Measurements from ENCODE around the gene LCN10. TPM values are rescaled to one million over a fixed set of nuclear protein-coding genes. Genes with fewer than 3 reads are reported as not detected.
A peak's percentile ranks its signal among the peaks of the same experiment; 100 is the strongest.
"Not testable (repeated sequence)": the region's sequence is repeated elsewhere in the genome, so short reads cannot be mapped to it uniquely, and the experiment has no call there.

The LCN10 gene
- total RNA-seq, 1 donor from 2014 or later = not detected

GRCh38 chr9:136787690-136788400, 45.1 kb upstream of the LCN10 start:
- peak; percentile 96 for TF ChIP-seq CTCF (IDR thresholded peaks at IDR 0.05)
- Mint-ChIP-seq H3K36me3 (ENCODE audit: low read depth) (no peaks in the 10 kb centered on the region), H3K4me1 (ENCODE audit: low read depth) (peaks cover 15% of the 10 kb centered on the region), H3K9me3 (ENCODE audit: low read depth) (no peaks in the 10 kb centered on the region), H3K27me3 (ENCODE audit: low read depth) (no peaks in the 10 kb centered on the region), H3K27ac (ENCODE audit: unreplicated experiment) (no peak overlapping the region), H3K4me3 (ENCODE audit: unreplicated experiment) (no peak overlapping the region)
- no peak for DNase-seq (ENCODE audit: low spot score)

GRCh38 chr9:136786983-136787382, 44.2 kb upstream of the LCN10 start:
- H3K4me1 Mint-ChIP-seq (ENCODE audit: low read depth) = peaks cover 12% of the 10 kb centered on the region
- not testable (repeated sequence) for DNase-seq (ENCODE audit: low spot score); H3K4me3 Mint-ChIP-seq (ENCODE audit: unreplicated experiment); H3K9me3 Mint-ChIP-seq (ENCODE audit: low read depth); H3K27ac Mint-ChIP-seq (ENCODE audit: unreplicated experiment); H3K27me3 Mint-ChIP-seq (ENCODE audit: low read depth); H3K36me3 Mint-ChIP-seq (ENCODE audit: low read depth)

- H3K27ac Mint-ChIP-seq (ENCODE audit: unreplicated experiment) = no peak overlapping the region
- H3K9me3 Mint-ChIP-seq (ENCODE audit: low read depth) = no peaks in the 10 kb centered on the region
- no peak for TF ChIP-seq CTCF (IDR thresholded peaks at IDR 0.05)
- DNase-seq (ENCODE audit: low spot score) = no peak
- H3K4me3 Mint-ChIP-seq (ENCODE audit: unreplicated experiment) = no peak overlapping the region
- peaks cover 4% of the 10 kb centered on the region for H3K27me3 Mint-ChIP-seq (ENCODE audit: low read depth)
- H3K36me3 Mint-ChIP-seq (ENCODE audit: low read depth) = no peaks in the 10 kb centered on the region
- peaks cover 10% of the 10 kb centered on the region for H3K4me1 Mint-ChIP-seq (ENCODE audit: low read depth)
These were observed 43.7 kb upstream of the LCN10 start for GRCh38 chr9:136786451-136786850.

GRCh38 chr9:136785565-136786355, 43.0 kb upstream of the LCN10 start:
- not testable (repeated sequence) for H3K27ac Mint-ChIP-seq (ENCODE audit: unreplicated experiment); H3K4me3 Mint-ChIP-seq (ENCODE audit: unreplicated experiment)

GRCh38 chr9:136784997-136785361, 42.2 kb upstream of the LCN10 start:
- H3K27ac Mint-ChIP-seq (ENCODE audit: unreplicated experiment) = no peak overlapping the region
- H3K27me3 Mint-ChIP-seq (ENCODE audit: low read depth) = peaks cover 14% of the 10 kb centered on the region
- TF ChIP-seq CTCF (IDR thresholded peaks at IDR 0.05) = no peak
- H3K36me3 Mint-ChIP-seq (ENCODE audit: low read depth) = no peaks in the 10 kb centered on the region
- DNase-seq (ENCODE audit: low spot score) = no peak
- no peak overlapping the region for H3K4me3 Mint-ChIP-seq (ENCODE audit: unreplicated experiment)
- peaks cover 5% of the 10 kb centered on the region for H3K4me1 Mint-ChIP-seq (ENCODE audit: low read depth)
- H3K9me3 Mint-ChIP-seq (ENCODE audit: low read depth) = no peaks in the 10 kb centered on the region

More at GRCh38 chr9:136785565-136786355, 43.0 kb upstream of the LCN10 start:
- H3K36me3 Mint-ChIP-seq (ENCODE audit: low read depth); H3K4me1 Mint-ChIP-seq (ENCODE audit: low read depth); H3K27me3 Mint-ChIP-seq (ENCODE audit: low read depth); H3K9me3 Mint-ChIP-seq (ENCODE audit: low read depth); DNase-seq (ENCODE audit: low spot score): not testable (repeated sequence)

- DNase-seq (ENCODE audit: low spot score) = no peak
- peaks cover 5% of the 10 kb centered on the region for H3K4me1 Mint-ChIP-seq (ENCODE audit: low read depth)
- H3K4me3 Mint-ChIP-seq (ENCODE audit: unreplicated experiment) = no peak overlapping the region
- H3K27ac Mint-ChIP-seq (ENCODE audit: unreplicated experiment) = no peak overlapping the region
- H3K27me3 Mint-ChIP-seq (ENCODE audit: low read depth) = peaks cover 20% of the 10 kb centered on the region
- peak; percentile 80 for TF ChIP-seq CTCF (IDR thresholded peaks at IDR 0.05)
- no peaks in the 10 kb centered on the region for H3K9me3 Mint-ChIP-seq (ENCODE audit: low read depth)
- no peaks in the 10 kb centered on the region for H3K36me3 Mint-ChIP-seq (ENCODE audit: low read depth)
These were observed 41.7 kb upstream of the LCN10 start for GRCh38 chr9:136784249-136784996.

Data from chondrocyte (in vitro differentiated cells).